ENCODE data around the gene GRAMD1B. TPM values are rescaled to one million over a fixed set of nuclear protein-coding genes. Genes with fewer than 3 reads are reported as not detected.
A peak's percentile ranks its signal among the peaks of the same experiment; 100 is the strongest.
"Not testable (repeated sequence)": the region's sequence is repeated elsewhere in the genome, so short reads cannot be mapped to it uniquely, and the experiment has no call there.

Gene GRAMD1B
- total RNA-seq, 4 donors from 2014 or later, result under 0.01 to 6.5 (median 3.7) TPM

DNA sequence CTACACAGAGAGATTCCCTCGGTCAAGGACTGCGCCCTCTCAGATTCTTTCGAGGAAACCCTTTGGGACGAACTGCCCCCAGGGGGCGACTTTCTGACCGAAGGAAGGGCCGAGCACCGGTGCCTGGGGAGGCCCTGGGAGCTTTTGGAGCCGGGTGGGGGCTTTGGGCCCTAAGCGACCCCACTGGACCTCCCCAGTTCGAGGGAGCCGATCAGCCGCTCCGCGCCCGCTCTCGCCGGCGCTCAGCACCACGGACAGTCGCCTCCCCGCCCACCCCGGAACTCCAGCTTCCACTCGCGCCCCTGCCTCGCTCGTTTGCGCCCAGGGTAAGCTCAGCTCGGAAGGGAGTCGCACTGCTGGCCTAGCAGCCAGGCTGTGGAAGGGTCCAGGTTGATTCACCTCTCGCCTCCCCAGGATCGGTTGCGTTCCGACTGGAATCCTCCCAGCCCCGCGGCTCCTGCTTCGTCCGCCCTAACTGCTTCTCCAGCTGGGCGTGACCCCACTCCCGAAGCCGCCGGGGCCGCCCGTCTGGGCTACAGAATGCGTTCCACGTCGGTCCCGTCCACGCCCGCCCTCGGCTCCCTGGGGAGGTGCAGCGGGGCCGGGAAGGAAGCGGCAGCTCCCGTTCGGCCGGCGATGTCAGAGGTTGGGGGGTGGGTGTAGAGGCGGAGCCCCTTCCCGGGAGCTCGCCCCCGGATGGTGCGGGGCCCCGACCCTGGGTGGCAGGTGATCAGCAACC lies 223.9 kb downstream of the GRAMD1B start:
- intact Hi-C loops (cut with DNase I; ENCODE audit: low total_unique reads), result no loop called here
- Histone ChIP-seq H3K36me3 (no peaks in the 10 kb centered on the region), H3K27me3 (no peaks in the 10 kb centered on the region), H3K9me3 (no peaks in the 10 kb centered on the region), H3K4me1 (peaks cover 0 to 6% of the 10 kb centered on the region in 2 donors), H3K4me3 (peak overlapping the region; percentile 34 to 48), H3K27ac (peak overlapping the region; percentile 4 to 60)
- DNase-seq, result peak in 1 of 2 donors; percentile 50
- no peak for TF ChIP-seq POLR2A (IDR thresholded peaks at IDR 0.05)
- TF ChIP-seq, protein P1, sequence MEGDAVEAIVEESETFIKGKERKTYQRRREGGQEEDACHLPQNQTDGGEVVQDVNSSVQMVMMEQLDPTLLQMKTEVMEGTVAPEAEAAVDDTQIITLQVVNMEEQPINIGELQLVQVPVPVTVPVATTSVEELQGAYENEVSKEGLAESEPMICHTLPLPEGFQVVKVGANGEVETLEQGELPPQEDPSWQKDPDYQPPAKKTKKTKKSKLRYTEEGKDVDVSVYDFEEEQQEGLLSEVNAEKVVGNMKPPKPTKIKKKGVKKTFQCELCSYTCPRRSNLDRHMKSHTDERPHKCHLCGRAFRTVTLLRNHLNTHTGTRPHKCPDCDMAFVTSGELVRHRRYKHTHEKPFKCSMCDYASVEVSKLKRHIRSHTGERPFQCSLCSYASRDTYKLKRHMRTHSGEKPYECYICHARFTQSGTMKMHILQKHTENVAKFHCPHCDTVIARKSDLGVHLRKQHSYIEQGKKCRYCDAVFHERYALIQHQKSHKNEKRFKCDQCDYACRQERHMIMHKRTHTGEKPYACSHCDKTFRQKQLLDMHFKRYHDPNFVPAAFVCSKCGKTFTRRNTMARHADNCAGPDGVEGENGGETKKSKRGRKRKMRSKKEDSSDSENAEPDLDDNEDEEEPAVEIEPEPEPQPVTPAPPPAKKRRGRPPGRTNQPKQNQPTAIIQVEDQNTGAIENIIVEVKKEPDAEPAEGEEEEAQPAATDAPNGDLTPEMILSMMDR (IDR thresholded peaks at IDR 0.05), result no peak

DNA sequence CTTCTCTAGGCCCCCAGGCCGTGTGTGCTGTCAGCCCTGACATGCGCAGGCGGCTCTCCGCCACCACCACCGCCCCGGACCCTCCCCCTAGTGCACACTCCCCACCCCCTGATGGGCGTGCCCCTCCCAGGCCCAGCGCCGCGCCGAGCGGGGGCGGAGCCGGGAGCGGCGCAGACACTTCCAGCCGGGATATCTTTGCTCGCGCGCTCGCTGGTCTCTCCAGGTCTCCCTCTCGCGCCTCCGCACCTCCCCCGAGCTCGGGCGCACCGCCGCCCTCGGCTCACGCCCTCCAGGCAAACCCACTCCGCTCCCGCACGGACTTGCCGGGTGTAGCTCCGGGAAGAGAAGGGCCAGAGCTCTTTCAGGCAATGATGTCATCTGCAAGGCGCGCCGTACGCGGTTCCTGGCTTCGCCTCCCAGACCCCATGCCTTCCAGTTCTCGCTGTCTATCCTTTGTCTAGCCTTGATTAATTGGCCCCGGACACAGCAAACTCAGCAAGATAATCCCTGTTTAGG lies 224.6 kb downstream of the GRAMD1B start, which contains the start of gene SCN3B:
Gene SCN3B (minus strand): TSS at position 59 of the 516 bp plus-strand sequence. CDS start 823 bp downstream, outside the sequence.
- H3K27me3 ChIP-seq, result no peaks in the 10 kb centered on the region
- TF ChIP-seq, protein P1 (IDR thresholded peaks at IDR 0.05), result no peak
- TF ChIP-seq POLR2A (IDR thresholded peaks at IDR 0.05), result peak in 1 of 2 donors; percentile 22
- intact Hi-C loops (cut with DNase I; ENCODE audit: low total_unique reads), result no loop called here
- peak; percentile 43 to 63 for DNase-seq
- H3K9me3 ChIP-seq, result no peaks in the 10 kb centered on the region
- H3K4me3 ChIP-seq, result peak within 1 kb of the TSS; percentile 34 to 48
- peaks cover 0 to 6% of the 10 kb centered on the region in 2 donors for H3K4me1 ChIP-seq
- H3K36me3 ChIP-seq, result no peaks in the 10 kb centered on the region
- H3K27ac ChIP-seq, result peak within 1 kb of the TSS; percentile 4 to 60

DNA sequence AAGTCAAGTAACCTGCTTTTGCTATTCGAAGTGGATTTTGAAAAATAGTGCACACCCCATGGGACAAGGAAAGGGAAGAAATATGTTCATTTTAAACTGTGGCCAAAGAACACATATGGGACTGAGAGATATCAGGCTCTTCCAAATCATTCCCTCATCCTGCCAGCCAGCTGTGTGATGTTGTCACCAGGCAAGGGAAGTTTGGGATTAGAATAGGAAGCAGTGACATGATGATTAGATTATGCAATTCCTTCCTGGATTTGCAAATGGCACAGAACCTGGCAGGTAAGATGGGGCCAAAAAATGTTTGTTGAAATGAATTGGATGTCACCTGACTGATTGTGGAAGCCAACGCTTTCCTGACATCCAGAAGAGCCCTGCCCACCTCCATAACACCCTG lies 229.2 kb downstream of the GRAMD1B start:
- Histone ChIP-seq H3K9me3 (no peaks in the 10 kb centered on the region), H3K27ac (no peak overlapping the region), H3K4me3 (no peak overlapping the region), H3K36me3 (no peaks in the 10 kb centered on the region), H3K27me3 (no peaks in the 10 kb centered on the region), H3K4me1 (peaks cover 0 to 6% of the 10 kb centered on the region in 2 donors)
- intact Hi-C loops (cut with DNase I; ENCODE audit: low total_unique reads), result no loop called here
- DNase-seq, result peak in 1 of 2 donors; percentile 14
- TF ChIP-seq, protein P1 (IDR thresholded peaks at IDR 0.05), result no peak
- no peak for TF ChIP-seq POLR2A (IDR thresholded peaks at IDR 0.05)

DNA sequence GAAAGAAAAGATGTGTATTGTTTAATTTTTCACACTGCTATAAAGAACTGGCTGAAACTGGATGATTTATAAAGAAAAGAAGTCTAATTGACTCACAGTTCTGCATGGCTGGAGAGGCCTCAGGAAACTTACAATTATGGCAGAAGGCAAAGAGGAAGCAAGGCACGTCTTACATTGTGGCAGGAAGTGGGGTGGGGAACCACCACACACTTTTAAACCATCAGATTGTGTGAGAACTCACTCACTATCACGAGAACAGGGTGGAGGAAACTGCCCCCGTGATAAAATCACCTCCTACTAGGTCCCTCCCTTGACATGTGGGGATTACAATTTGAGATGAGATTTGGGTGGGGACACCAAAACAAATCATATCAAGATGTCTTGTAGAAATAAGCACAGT lies 229.9 kb downstream of the GRAMD1B start:
- H3K9me3 ChIP-seq; intact Hi-C loops (cut with DNase I; ENCODE audit: low total_unique reads); H3K27ac ChIP-seq; H3K36me3 ChIP-seq; DNase-seq; H3K27me3 ChIP-seq; H3K4me3 ChIP-seq; H3K4me1 ChIP-seq: not testable (repeated sequence)

DNA sequence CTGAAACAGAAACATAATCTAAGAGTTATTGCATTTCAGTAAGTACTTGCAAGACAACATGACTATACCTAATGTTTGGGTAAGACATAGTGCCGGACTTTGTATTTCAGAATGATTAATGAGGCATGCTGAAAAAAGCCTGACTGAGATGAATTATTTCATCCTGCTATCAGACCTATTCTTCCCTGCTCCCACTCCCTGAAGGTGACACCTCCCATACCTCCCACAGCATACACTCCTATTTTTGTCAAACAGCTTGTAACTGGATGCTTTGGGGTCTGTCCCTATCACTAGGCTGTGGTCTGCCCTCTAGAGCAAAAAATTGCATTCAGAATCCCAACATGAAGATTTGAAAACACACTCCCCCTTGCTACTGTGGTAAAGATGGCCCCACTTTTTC lies 235.2 kb downstream of the GRAMD1B start:
- no peak for DNase-seq
- H3K4me3 ChIP-seq, result no peak overlapping the region
- no peak for TF ChIP-seq POLR2A (IDR thresholded peaks at IDR 0.05)
- TF ChIP-seq, protein P1 (IDR thresholded peaks at IDR 0.05), result no peak
- no peak overlapping the region for H3K27ac ChIP-seq
- no peaks in the 10 kb centered on the region for H3K9me3 ChIP-seq
- no peaks in the 10 kb centered on the region for H3K27me3 ChIP-seq
- H3K36me3 ChIP-seq, result no peaks in the 10 kb centered on the region
- no peaks in the 10 kb centered on the region for H3K4me1 ChIP-seq
- intact Hi-C loops (cut with DNase I; ENCODE audit: low total_unique reads), result no loop called here
